ENCODE measurements around the gene TANC2. TPM values are rescaled to one million over a fixed set of nuclear protein-coding genes. Genes with fewer than 3 reads are reported as not detected.

TANC2 gene
- total and polyA plus RNA-seq, 2 of the 8 experiments (the other 6 are each of a cell fraction or from before 2014, with no cell fraction given) = 5.7 to 21.9 TPM

DNA sequence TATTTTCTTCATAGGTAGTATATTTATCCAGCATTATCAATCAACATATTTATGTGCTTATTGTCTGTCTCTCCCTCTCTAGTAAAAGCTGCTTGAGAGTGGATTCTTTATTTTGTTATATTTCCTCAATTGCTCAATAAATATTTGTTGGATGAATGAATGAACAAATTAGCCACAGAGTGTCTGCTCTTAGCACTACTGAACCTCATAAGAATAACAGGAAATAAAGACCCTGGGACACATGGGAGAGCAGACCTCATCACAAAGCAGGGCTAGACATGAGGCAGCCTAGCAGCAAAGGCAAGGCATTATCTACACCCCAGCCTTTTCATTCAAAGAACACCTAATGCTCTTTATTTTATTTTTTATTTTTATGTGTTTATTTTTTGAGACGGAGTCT, 34.9 kb upstream of the TANC2 start:
- Histone ChIP-seq H4K20me1 (replicated peaks in 1 of 2; ENCODE audit: control insufficient read depth in 1 of 2, insufficient read depth in 2 of 2, low read length in 2 of 2) (no peaks in the 10 kb centered on the region), H2BK20ac (ENCODE audit: low read length) (no peak overlapping the region), H2BK15ac (ENCODE audit: low read length) (no peak overlapping the region), H3K4me3 (ENCODE audit: extremely low read depth in 1 of 4, insufficient read depth in 2 of 4, low read depth in 3 of 4, low read length in 4 of 4) (no peak overlapping the region), H3K79me2 (ENCODE audit: control insufficient read depth in 1 of 2, insufficient read depth in 2 of 2, low read length in 2 of 2) (no peaks in the 10 kb centered on the region), H2BK5ac (ENCODE audit: low read depth, low read length) (no peak overlapping the region), H3K4me1 (replicated peaks in 1 of 4; ENCODE audit: control insufficient read depth in 3 of 4, insufficient read depth in 4 of 4, low read length in 3 of 4) (peaks cover 0 to 3% (median 0%) of the 10 kb centered on the region in 4 experiments; a peak in 1 of 7 replicates), H2BK120ac (replicated peaks; ENCODE audit: low read depth, low read length) (no peak overlapping the region), H3K79me1 (ENCODE audit: low read depth, low read length) (no peaks in the 10 kb centered on the region), H2AFZ (ENCODE audit: low read length) (no peak overlapping the region), H4K91ac (replicated peaks; ENCODE audit: insufficient read length, low read length) (no peak overlapping the region), H3K9ac (replicated peaks in 1 of 4; ENCODE audit: extremely low read depth in 1 of 4, low read depth in 3 of 4, low read length in 3 of 4) (no peak overlapping the region), H3K4me2 (ENCODE audit: insufficient read depth in 1 of 2, low read depth in 2 of 2, low read length in 2 of 2) (no peak overlapping the region), H2AK5ac (ENCODE audit: low read depth, low read length) (no peak overlapping the region), H3K23me2 (ENCODE audit: low read depth, low read length) (no peaks in the 10 kb centered on the region), H3K27ac (ENCODE audit: low read depth, low read length) (no peak overlapping the region), H3K9me3 (ENCODE audit: insufficient read depth in 2 of 2, low read depth in 1 of 2, low read length in 1 of 2) (no peaks in the 10 kb centered on the region), H2BK12ac (ENCODE audit: low read depth, low read length) (no peak overlapping the region), H3K56ac (replicated peaks; ENCODE audit: insufficient read length, low read depth, low read length) (no peak overlapping the region), H4K5ac (ENCODE audit: insufficient read length, low read depth, low read length) (no peak overlapping the region), H3K36me3 (ENCODE audit: control insufficient read depth in 2 of 4, insufficient read depth in 4 of 4, low read length in 3 of 4) (no peaks in the 10 kb centered on the region), H4K8ac (ENCODE audit: extremely low read depth, insufficient read depth, low read length) (no peak overlapping the region), H3K18ac (ENCODE audit: extremely low read depth, low read length) (no peak overlapping the region), H3K27me3 (replicated peaks in 1 of 4; ENCODE audit: control insufficient read depth in 3 of 4, extremely low read depth in 1 of 4, insufficient read depth in 3 of 4, low read length in 3 of 4) (no peaks in the 10 kb centered on the region), H3K23ac (ENCODE audit: insufficient read length) (no peak overlapping the region), H3K14ac (ENCODE audit: insufficient read length) (no peak overlapping the region), H3K4ac (replicated peaks; ENCODE audit: insufficient read length, low read depth, low read length) (no peak overlapping the region)
- no peak for TF ChIP-seq NANOG (IDR thresholded peaks at IDR 0.05; ENCODE audit: insufficient read depth, low read depth, low read length, poor library complexity, severe bottlenecking)
- no peak for TF ChIP-seq CBX8 (IDR thresholded peaks at IDR 0.05; ENCODE audit: borderline replicate concordance, low read depth, low read length)
- no peak for TF ChIP-seq CEBPB (IDR thresholded peaks at IDR 0.05; ENCODE audit: low read depth, low read length)
- no peak for TF ChIP-seq EZH2 (IDR thresholded peaks at IDR 0.05; ENCODE audit: low read depth, low read length, severe bottlenecking)
- TF ChIP-seq TEAD4 (IDR thresholded peaks at IDR 0.05; ENCODE audit: low read depth, low read length) = no peak
- no peak for TF ChIP-seq TAF7 (optimal IDR thresholded peaks at IDR 0.05; ENCODE audit: borderline replicate concordance, low read depth, low read length)
- TF ChIP-seq RNF2 (IDR thresholded peaks at IDR 0.05; ENCODE audit: borderline replicate concordance, low read depth, low read length, missing control alignments, poor library complexity, severe bottlenecking) = no peak
- ChIA-PET CTCF (ENCODE audit: partially characterized antibody) (interaction anchor here (0.7 kb wide), 2 partner anchors 12 to 109 kb away, joined by 3 read pairs; no protein-coding TSS in a partner anchor), POLR2A (ENCODE audit: partially characterized antibody) (no interaction called here)
- DNase-seq (ENCODE audit: low read depth in 1 of 2, low spot score in 2 of 2) = no peak
- 90% methylated on average over 1 of the region's 1 CpG; no CpG with 5 or more reads in 1 of the 2 experiments for WGBS, 2 experiments (ENCODE audit: extremely low coverage in 1 of 2, insufficient coverage in 1 of 2, insufficient read length in 1 of 2, insufficient replicate concordance in 2 of 2, low coverage in 1 of 2, low lambda C conversion rate in 2 of 2, missing lambda C conversion rate in 1 of 2)
- FAIRE-seq = no peak

Data from H1 (cell line).